ENCODE data around the gene ACOT8. TPM values are rescaled to one million over a fixed set of nuclear protein-coding genes. Genes with fewer than 3 reads are reported as not detected.

ACOT8 gene
- total RNA-seq, 1 experiment from 2014 or later: 36.2 TPM

DNA sequence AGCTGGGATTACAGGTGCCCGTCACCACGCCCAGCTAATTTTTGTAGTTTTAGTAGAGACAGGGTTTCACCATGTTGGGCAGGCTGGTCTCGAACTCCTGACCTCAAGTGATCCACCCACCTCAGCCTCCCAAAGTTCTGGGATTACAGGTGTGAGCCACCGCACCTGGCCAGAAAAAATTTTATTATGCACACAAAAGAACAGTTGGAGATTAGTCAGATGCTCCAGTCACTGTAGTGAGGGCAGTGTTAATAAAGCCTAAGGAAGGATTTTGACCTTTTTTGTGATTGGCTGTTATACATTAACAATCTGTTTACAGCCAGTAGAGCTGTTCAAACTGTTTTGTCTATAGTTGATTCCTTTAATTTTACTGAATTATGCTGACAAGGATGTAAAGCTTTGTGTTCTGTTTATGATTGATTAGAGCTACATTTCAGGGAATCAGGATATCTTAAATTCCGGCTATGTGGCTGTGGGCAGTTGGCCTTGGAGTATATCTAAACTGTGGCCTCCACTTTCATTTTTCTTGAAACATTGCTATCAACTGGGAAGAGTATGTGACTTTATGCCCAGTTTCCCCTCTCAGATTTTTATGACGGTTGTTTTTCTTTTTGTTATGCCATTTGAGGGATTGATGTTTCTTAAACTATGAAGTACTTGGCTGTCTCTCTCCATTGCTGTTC lies 10.1 kb upstream of the ACOT8 start:
- BruUV-seq (replicated peaks): no TSS peak

DNA sequence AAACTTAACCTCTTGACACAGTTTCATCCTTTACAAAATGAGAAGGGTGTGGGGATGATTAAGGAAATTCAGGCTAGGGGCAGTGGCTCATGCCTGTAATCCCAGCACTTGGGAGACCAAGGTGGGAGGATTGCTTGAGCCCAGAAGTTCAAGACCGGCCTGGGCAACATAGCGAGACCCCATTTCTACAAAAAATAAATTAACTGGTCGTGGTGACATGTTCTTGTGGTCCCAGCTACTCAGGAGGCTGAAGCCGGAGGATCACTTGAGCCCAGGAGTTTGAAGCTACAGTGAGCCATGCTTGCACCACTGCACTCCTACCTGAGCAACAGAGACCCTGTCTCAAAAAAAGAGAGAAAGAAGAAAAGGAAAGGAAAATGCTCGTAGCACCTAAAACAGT lies 9.3 kb upstream of the ACOT8 start:
- no peak overlapping the region for H3K27ac Mint-ChIP-seq (ENCODE audit: unreplicated experiment)
- peaks cover 17% of the 10 kb centered on the region for H3K4me1 ChIP-seq
- no peaks in the 10 kb centered on the region for H3K9me3 Mint-ChIP-seq (ENCODE audit: unreplicated experiment)
- intact Hi-C loops (cut with micrococcal nuclease; ENCODE audit: unreplicated experiment): no loop called here
- no TSS peak for BruUV-seq (replicated peaks)
- H3K36me3 ChIP-seq (ENCODE audit: control insufficient read depth, insufficient read depth, low read length): no peaks in the 10 kb centered on the region
- no peaks in the 10 kb centered on the region for H3K27me3 Mint-ChIP-seq (ENCODE audit: insufficient read depth, unreplicated experiment)
- CTCF ChIA-PET: no interaction called here
- no peaks in the 10 kb centered on the region for H3K27me3 ChIP-seq (replicated peaks; ENCODE audit: control insufficient read depth, insufficient read depth, low read length)
- no peak overlapping the region for H3K4me3 ChIP-seq (ENCODE audit: low read depth, low read length)
- no peak overlapping the region for H3K4me3 Mint-ChIP-seq (ENCODE audit: unreplicated experiment)
- peaks cover 6% of the 10 kb centered on the region for H3K36me3 Mint-ChIP-seq (ENCODE audit: insufficient read depth, unreplicated experiment)
- H3K4me1 Mint-ChIP-seq (ENCODE audit: low read depth, unreplicated experiment): peaks cover 13% of the 10 kb centered on the region
- H3K9me3 ChIP-seq: no peaks in the 10 kb centered on the region
- no peak for DNase-seq
- POLR2A ChIA-PET: no interaction called here
- TF ChIP-seq, protein P1, sequence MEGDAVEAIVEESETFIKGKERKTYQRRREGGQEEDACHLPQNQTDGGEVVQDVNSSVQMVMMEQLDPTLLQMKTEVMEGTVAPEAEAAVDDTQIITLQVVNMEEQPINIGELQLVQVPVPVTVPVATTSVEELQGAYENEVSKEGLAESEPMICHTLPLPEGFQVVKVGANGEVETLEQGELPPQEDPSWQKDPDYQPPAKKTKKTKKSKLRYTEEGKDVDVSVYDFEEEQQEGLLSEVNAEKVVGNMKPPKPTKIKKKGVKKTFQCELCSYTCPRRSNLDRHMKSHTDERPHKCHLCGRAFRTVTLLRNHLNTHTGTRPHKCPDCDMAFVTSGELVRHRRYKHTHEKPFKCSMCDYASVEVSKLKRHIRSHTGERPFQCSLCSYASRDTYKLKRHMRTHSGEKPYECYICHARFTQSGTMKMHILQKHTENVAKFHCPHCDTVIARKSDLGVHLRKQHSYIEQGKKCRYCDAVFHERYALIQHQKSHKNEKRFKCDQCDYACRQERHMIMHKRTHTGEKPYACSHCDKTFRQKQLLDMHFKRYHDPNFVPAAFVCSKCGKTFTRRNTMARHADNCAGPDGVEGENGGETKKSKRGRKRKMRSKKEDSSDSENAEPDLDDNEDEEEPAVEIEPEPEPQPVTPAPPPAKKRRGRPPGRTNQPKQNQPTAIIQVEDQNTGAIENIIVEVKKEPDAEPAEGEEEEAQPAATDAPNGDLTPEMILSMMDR (IDR thresholded peaks at IDR 0.05; ENCODE audit: insufficient read depth in 1 of 2, low read depth in 1 of 2, low read length in 1 of 2, severe bottlenecking in 1 of 2, unreplicated experiment in 1 of 2): no peak

More for the DNA sequence above, 10.1 kb upstream of the ACOT8 start:
- Histone ChIP-seq H3K27me3 (replicated peaks; ENCODE audit: control insufficient read depth, insufficient read depth, low read length) (no peaks in the 10 kb centered on the region), H3K9me3 (no peaks in the 10 kb centered on the region), H3K4me3 (ENCODE audit: low read depth, low read length) (no peak overlapping the region), H3K4me1 (peaks cover 16% of the 10 kb centered on the region), H3K36me3 (ENCODE audit: control insufficient read depth, insufficient read depth, low read length) (no peaks in the 10 kb centered on the region)
- Mint-ChIP-seq H3K9me3 (ENCODE audit: unreplicated experiment) (no peaks in the 10 kb centered on the region), H3K4me1 (ENCODE audit: low read depth, unreplicated experiment) (peaks cover 14% of the 10 kb centered on the region), H3K27ac (ENCODE audit: unreplicated experiment) (no peak overlapping the region), H3K4me3 (ENCODE audit: unreplicated experiment) (no peak overlapping the region), H3K27me3 (ENCODE audit: insufficient read depth, unreplicated experiment) (no peaks in the 10 kb centered on the region), H3K36me3 (ENCODE audit: insufficient read depth, unreplicated experiment) (peaks cover 6% of the 10 kb centered on the region)
- TF ChIP-seq, protein P1 (IDR thresholded peaks at IDR 0.05; ENCODE audit: insufficient read depth in 1 of 2, low read depth in 1 of 2, low read length in 1 of 2, severe bottlenecking in 1 of 2, unreplicated experiment in 1 of 2): no peak
- CTCF ChIA-PET: no interaction called here
- POLR2A ChIA-PET: interaction anchor here (0.6 kb wide), 1 partner anchor 68 kb away, joined by 12 read pairs; no protein-coding TSS in a partner anchor
- intact Hi-C loops (cut with micrococcal nuclease; ENCODE audit: unreplicated experiment): no loop called here
- DNase-seq: no peak

DNA sequence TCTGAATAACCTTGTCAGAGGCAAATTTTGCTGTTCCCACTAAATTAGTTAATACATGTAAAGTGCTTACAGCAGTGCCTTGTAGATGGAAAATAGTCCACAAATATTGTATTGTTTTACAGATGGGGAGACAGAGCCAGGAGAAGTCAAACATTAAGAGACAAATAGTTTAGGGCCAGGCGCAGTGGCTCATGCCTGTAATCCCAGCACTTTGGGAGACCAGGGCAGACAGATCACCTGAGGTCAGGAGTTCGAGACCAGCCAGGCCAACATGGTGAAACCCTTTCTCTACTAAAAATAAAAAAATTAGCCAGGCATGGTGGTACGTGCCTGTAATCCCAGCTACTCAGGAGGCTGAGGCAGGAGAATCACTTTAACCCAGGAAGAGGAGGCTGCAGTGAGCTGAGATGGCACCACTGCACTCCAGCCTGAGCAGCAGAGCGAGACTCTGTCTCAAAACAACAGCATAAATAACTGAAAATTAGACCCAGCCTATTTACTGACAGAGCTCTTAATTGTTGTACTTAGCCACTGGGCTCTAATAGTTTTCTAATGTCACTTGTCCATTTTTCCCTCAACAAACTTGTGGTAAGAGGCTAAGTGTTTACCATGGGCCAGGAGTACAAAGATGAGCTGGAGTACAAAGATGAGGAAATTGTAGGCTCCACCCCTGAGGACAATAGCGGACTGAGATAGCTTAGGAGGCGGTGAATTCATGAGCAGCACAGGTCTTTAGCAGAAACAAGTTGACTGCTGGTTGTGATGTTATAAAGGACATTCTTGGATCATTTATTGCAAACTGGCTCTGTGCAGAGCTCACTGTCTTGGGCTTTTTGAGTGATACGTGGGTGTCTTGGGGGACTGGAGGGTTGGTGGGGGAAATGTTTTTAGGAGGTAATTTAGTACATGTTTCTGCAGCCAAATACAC lies 6.6 kb upstream of the ACOT8 start:
- Mint-ChIP-seq H3K36me3 (ENCODE audit: insufficient read depth, unreplicated experiment) (peaks cover 6% of the 10 kb centered on the region), H3K27me3 (ENCODE audit: insufficient read depth, unreplicated experiment) (no peaks in the 10 kb centered on the region), H3K4me1 (ENCODE audit: low read depth, unreplicated experiment) (peaks cover 24% of the 10 kb centered on the region), H3K4me3 (ENCODE audit: unreplicated experiment) (no peak overlapping the region), H3K9me3 (ENCODE audit: unreplicated experiment) (no peaks in the 10 kb centered on the region), H3K27ac (ENCODE audit: unreplicated experiment) (no peak overlapping the region)
- no peak for DNase-seq
- H3K27me3 ChIP-seq (replicated peaks; ENCODE audit: control insufficient read depth, insufficient read depth, low read length): no peaks in the 10 kb centered on the region
- H3K9me3 ChIP-seq: no peaks in the 10 kb centered on the region
- TF ChIP-seq, protein P1 (IDR thresholded peaks at IDR 0.05; ENCODE audit: insufficient read depth in 1 of 2, low read depth in 1 of 2, low read length in 1 of 2, severe bottlenecking in 1 of 2, unreplicated experiment in 1 of 2): no peak
- intact Hi-C loops (cut with micrococcal nuclease; ENCODE audit: unreplicated experiment): no loop called here
- ChIA-PET CTCF (interaction anchor here (0.9 kb wide), 2 partner anchors 26 to 70 kb away, joined by 3 read pairs; no protein-coding TSS in a partner anchor), POLR2A (interaction anchor here (0.7 to 1.6 kb wide), 3 partner anchors 17 to 71 kb away, joined by 5 to 6 read pairs (median 5); partner anchors contain the start of gene ZSWIM1)
- no peaks in the 10 kb centered on the region for H3K36me3 ChIP-seq (ENCODE audit: control insufficient read depth, insufficient read depth, low read length)
- BruUV-seq (replicated peaks): no TSS peak
- H3K4me3 ChIP-seq (ENCODE audit: low read depth, low read length): no peak overlapping the region
- H3K4me1 ChIP-seq: peaks cover 20% of the 10 kb centered on the region
